Prostate gland (tissue), 2 donors: ENCODE measurements around the gene MYH15.
A peak's percentile ranks its signal among the peaks of the same experiment; 100 is the strongest.

Source experiments
- CTCF ChIP-seq, 4 experiments: fragments of 200-600 bp in 2 of 4; fragments of 450-650 bp in 2 of 4; sonication (generic) in 2 of 4; IDR thresholded peaks; 1 replicate in 3 of 4; 2 replicates in 1 of 4; pipeline ENCODE4 v1.5.1; 2016 to 2019; ENCODE audit warnings: antibody characterized with exemption in 4 of 4, mild to moderate bottlenecking in 2 of 4, moderate library complexity in 2 of 4
- POLR2A ChIP-seq: fragments of 450-650 bp; IDR thresholded peaks from one replicate; pipeline ENCODE4 v1.6.1; 2016; ENCODE audit warnings: antibody characterized with exemption, mild to moderate bottlenecking
- POLR2AphosphoS5 ChIP-seq: sonication (generic); formaldehyde crosslinking; IDR thresholded peaks from one replicate; pipeline ENCODE4 v1.6.1; 2017; ENCODE audit warnings: antibody characterized with exemption

- TF ChIP-seq CTCF (IDR thresholded peaks at IDR 0.05) (no peak), POLR2A (no peak), POLR2AphosphoS5 (peak; percentile 59)
Observed at GRCh38 chr3:108383306-108383705, 127.1 kb downstream of the MYH15 start.
